Upper lobe of left lung (tissue), 4 donors: Measurements from ENCODE around the gene NFATC2.

Source experiments
- CTCF ChIP-seq, 6 experiments: fragments of 450-650 bp in 4 of 6; fragments of 200-600 bp in 2 of 6; sonication (generic) in 2 of 6; IDR thresholded peaks; one replicate each; pipeline ENCODE4 v1.5.1; 2016 to 2019; ENCODE audit warnings: antibody characterized with exemption in 6 of 6
- EP300 ChIP-seq, 4 donors: sonication (generic); formaldehyde crosslinking; IDR thresholded peaks; one replicate each; pipeline ENCODE4 v1.5.1; 2017; ENCODE audit warnings: antibody characterized with exemption in 4 of 4, control low read depth in 2 of 4
- POLR2A ChIP-seq, 4 donors: fragments of 450-650 bp; IDR thresholded peaks; one replicate each; pipeline ENCODE4 v1.5.1; 2016 to 2017; ENCODE audit warnings: antibody characterized with exemption in 4 of 4, mild to moderate bottlenecking in 2 of 4
- POLR2AphosphoS5 ChIP-seq, 2 donors: sonication (generic); formaldehyde crosslinking; IDR thresholded peaks; one replicate each; pipeline ENCODE4 v1.5.1; 2017; ENCODE audit warnings: antibody characterized with exemption in 2 of 2

- TF ChIP-seq POLR2A (IDR thresholded peaks at IDR 0.05), result no peak
- TF ChIP-seq CTCF (IDR thresholded peaks at IDR 0.05), result no peak
- TF ChIP-seq POLR2AphosphoS5 (IDR thresholded peaks at IDR 0.05), result no peak
- no peak for TF ChIP-seq EP300 (IDR thresholded peaks at IDR 0.05)
Observed at GRCh38 chr20:51419231-51419630, 123.3 kb downstream of the NFATC2 start.
